ENCODE data around the gene STRA6.

The STRA6 gene

DNA sequence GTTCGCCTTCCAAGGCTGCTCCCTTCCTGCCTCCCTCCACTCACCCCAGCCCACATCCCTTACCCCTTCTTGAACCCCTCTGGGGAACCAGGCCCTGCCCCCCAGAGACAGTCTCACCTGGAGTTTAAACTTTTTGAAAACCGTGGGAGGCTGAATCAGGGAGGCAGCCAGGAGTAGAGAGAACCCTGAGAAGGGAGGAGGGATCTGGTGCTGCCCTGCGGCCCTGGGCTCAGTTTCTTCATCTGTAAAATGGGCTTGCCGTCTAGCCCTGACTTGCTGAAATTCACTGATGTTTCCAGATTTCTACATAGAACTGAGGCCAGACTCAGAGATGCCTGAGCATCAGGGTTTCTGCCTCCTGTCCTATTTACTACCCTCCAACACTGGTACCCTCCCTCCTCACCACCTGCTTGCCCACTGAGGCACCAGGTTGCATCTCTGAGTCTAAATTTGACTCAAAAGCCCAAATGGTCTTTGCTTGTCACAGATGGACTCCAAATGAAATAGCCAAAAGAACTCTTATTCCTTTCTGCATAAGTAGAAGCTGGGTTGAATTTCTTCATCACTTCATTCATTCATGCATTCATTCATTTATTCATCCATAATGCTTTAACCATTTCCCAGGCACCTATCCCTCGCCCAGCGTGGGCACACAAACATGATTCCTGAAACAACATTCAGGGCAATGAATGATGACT is 11.9 kb upstream of the STRA6 start:
- Histone ChIP-seq H3K79me2 (ENCODE audit: insufficient read depth, low read length) (peaks cover 17% of the 10 kb centered on the region; the same call in 1 of the 2 replicates), H3K9me3 (ENCODE audit: insufficient read depth, low read depth, low read length) (no peaks in the 10 kb centered on the region), H3K27me3 (ENCODE audit: insufficient read depth, low read length, poor library complexity, severe bottlenecking) (no peaks in the 10 kb centered on the region), H4K20me1 (ENCODE audit: insufficient read depth, low read length, poor library complexity, severe bottlenecking) (no peaks in the 10 kb centered on the region), H3K9ac (ENCODE audit: low read depth, low read length, poor library complexity, severe bottlenecking) (no peak overlapping the region), H3K4me3 (ENCODE audit: low read length, poor library complexity, severe bottlenecking) (no peak overlapping the region), H2AFZ (ENCODE audit: low read length) (no peak overlapping the region), H3K4me1 (ENCODE audit: insufficient read depth, low read length, poor library complexity, severe bottlenecking) (peaks cover 48% of the 10 kb centered on the region), H3K4me2 (ENCODE audit: low read depth, low read length, poor library complexity, severe bottlenecking) (peak overlapping the region; percentile 1), H3F3A (ENCODE audit: low read depth) (no peaks in the 10 kb centered on the region), H3K9me2 (replicated peaks; ENCODE audit: low read depth, low read length) (no peaks in the 10 kb centered on the region), H3K36me3 (ENCODE audit: insufficient read depth, low read length) (no peaks in the 10 kb centered on the region)
- TF ChIP-seq, protein P1, sequence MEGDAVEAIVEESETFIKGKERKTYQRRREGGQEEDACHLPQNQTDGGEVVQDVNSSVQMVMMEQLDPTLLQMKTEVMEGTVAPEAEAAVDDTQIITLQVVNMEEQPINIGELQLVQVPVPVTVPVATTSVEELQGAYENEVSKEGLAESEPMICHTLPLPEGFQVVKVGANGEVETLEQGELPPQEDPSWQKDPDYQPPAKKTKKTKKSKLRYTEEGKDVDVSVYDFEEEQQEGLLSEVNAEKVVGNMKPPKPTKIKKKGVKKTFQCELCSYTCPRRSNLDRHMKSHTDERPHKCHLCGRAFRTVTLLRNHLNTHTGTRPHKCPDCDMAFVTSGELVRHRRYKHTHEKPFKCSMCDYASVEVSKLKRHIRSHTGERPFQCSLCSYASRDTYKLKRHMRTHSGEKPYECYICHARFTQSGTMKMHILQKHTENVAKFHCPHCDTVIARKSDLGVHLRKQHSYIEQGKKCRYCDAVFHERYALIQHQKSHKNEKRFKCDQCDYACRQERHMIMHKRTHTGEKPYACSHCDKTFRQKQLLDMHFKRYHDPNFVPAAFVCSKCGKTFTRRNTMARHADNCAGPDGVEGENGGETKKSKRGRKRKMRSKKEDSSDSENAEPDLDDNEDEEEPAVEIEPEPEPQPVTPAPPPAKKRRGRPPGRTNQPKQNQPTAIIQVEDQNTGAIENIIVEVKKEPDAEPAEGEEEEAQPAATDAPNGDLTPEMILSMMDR (conservative IDR thresholded peaks at IDR 0.05; ENCODE audit: low read length) = no peak
- TF ChIP-seq EZH2phosphoT487 (IDR thresholded peaks at IDR 0.05; ENCODE audit: borderline replicate concordance) = no peak

DNA sequence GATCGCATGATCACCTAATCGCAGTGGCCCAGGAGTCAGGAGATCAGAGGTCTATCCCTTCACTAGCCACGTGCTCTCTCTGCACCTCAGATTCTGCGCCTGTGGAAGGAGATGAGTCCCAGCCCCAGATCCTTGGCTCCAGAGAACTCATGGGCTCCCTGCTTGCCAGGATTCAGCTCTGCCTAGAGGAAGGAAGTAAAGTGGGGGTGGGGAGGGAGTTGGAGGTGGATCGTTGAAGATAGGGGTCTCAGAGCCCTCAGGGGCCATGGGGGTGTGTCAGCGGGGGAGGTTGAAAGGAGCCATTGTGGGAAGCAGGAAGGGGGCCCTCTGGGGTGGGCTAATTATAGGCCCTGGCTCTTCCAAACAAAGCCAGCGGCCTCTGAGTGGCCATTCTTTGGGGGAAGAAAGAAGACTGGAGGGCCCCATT is 11.3 kb upstream of the STRA6 start:
- Histone ChIP-seq H3K79me2 (ENCODE audit: insufficient read depth, low read length) (peaks cover 23% of the 10 kb centered on the region; the same call in 1 of the 2 replicates), H3F3A (ENCODE audit: low read depth) (no peaks in the 10 kb centered on the region), H4K20me1 (ENCODE audit: insufficient read depth, low read length, poor library complexity, severe bottlenecking) (no peaks in the 10 kb centered on the region), H3K9ac (ENCODE audit: low read depth, low read length, poor library complexity, severe bottlenecking) (peak overlapping the region; percentile 15), H2AFZ (ENCODE audit: low read length) (no peak overlapping the region), H3K4me1 (ENCODE audit: insufficient read depth, low read length, poor library complexity, severe bottlenecking) (peaks cover 52% of the 10 kb centered on the region), H3K9me3 (ENCODE audit: insufficient read depth, low read depth, low read length) (no peaks in the 10 kb centered on the region), H3K4me3 (ENCODE audit: low read length, poor library complexity, severe bottlenecking) (no peak overlapping the region), H3K4me2 (ENCODE audit: low read depth, low read length, poor library complexity, severe bottlenecking) (peak overlapping the region; percentile 1), H3K9me2 (replicated peaks; ENCODE audit: low read depth, low read length) (no peaks in the 10 kb centered on the region), H3K36me3 (ENCODE audit: insufficient read depth, low read length) (no peaks in the 10 kb centered on the region), H3K27me3 (ENCODE audit: insufficient read depth, low read length, poor library complexity, severe bottlenecking) (no peaks in the 10 kb centered on the region)
- TF ChIP-seq, protein P1 (conservative IDR thresholded peaks at IDR 0.05; ENCODE audit: low read length) = no peak
- TF ChIP-seq EZH2phosphoT487 (IDR thresholded peaks at IDR 0.05; ENCODE audit: borderline replicate concordance) = no peak

DNA sequence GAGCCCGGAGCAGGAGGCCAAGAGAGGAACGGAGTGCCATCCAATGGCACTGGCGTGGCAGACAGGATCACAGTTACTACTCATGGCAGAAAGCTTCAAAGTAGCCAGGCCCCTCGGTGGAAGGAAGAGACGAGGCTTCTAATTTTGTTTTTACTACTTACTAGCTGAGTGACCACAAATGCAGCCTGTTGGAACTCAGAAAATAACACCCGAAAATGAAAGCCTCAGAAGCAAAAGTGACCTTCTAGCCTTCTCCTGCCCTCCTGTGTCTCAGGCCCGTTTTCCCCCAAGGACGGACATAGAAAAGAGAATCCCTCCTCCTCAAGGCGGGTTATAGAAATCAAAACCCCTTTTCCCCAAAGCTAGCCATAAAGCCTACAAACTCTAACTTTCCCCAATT is 9.9 kb upstream of the STRA6 start:
- Histone ChIP-seq H3K9me2 (replicated peaks; ENCODE audit: low read depth, low read length) (no peaks in the 10 kb centered on the region), H3K4me3 (ENCODE audit: low read length, poor library complexity, severe bottlenecking) (no peak overlapping the region), H3K4me1 (ENCODE audit: insufficient read depth, low read length, poor library complexity, severe bottlenecking) (peaks cover 61% of the 10 kb centered on the region), H3K9ac (ENCODE audit: low read depth, low read length, poor library complexity, severe bottlenecking) (peak overlapping the region; percentile 38), H2AFZ (ENCODE audit: low read length) (no peak overlapping the region), H3K79me2 (ENCODE audit: insufficient read depth, low read length) (peaks cover 37% of the 10 kb centered on the region), H3K9me3 (ENCODE audit: insufficient read depth, low read depth, low read length) (no peaks in the 10 kb centered on the region), H3K4me2 (ENCODE audit: low read depth, low read length, poor library complexity, severe bottlenecking) (peak overlapping the region; percentile 15), H3K27me3 (ENCODE audit: insufficient read depth, low read length, poor library complexity, severe bottlenecking) (no peaks in the 10 kb centered on the region), H3K36me3 (ENCODE audit: insufficient read depth, low read length) (no peaks in the 10 kb centered on the region), H4K20me1 (ENCODE audit: insufficient read depth, low read length, poor library complexity, severe bottlenecking) (no peaks in the 10 kb centered on the region), H3F3A (ENCODE audit: low read depth) (no peaks in the 10 kb centered on the region)
- TF ChIP-seq, protein P1 (conservative IDR thresholded peaks at IDR 0.05; ENCODE audit: low read length) = no peak
- no peak for TF ChIP-seq EZH2phosphoT487 (IDR thresholded peaks at IDR 0.05; ENCODE audit: borderline replicate concordance)
